ENCODE results near the gene TFPI.
"Not testable (repeated sequence)": the region's sequence is repeated elsewhere in the genome, so short reads cannot be mapped to it uniquely, and the experiment has no call there.

Gene TFPI

GRCh38 chr2:187523325-187523724 lies 30.9 kb downstream of the TFPI start:
- no peaks in the 10 kb centered on the region for H3K4me1 ChIP-seq (ENCODE audit: insufficient read depth, low read length)
- H3K27ac ChIP-seq (ENCODE audit: low read depth, low read length), result no peak overlapping the region
- no peaks in the 10 kb centered on the region for H3K9me3 ChIP-seq (ENCODE audit: low read length)
- no peak overlapping the region for H3K9ac ChIP-seq (ENCODE audit: low read length)
- no peak overlapping the region for H3K4me3 ChIP-seq (ENCODE audit: low read depth in 1 of 2, low read length in 2 of 2)
- no peaks in the 10 kb centered on the region for H3K27me3 ChIP-seq (ENCODE audit: control insufficient read depth in 1 of 2, insufficient read depth in 2 of 2, low read length in 2 of 2)
- peaks cover 6% of the 10 kb centered on the region for H3K36me3 ChIP-seq (ENCODE audit: insufficient read depth, low read length)

DNA sequence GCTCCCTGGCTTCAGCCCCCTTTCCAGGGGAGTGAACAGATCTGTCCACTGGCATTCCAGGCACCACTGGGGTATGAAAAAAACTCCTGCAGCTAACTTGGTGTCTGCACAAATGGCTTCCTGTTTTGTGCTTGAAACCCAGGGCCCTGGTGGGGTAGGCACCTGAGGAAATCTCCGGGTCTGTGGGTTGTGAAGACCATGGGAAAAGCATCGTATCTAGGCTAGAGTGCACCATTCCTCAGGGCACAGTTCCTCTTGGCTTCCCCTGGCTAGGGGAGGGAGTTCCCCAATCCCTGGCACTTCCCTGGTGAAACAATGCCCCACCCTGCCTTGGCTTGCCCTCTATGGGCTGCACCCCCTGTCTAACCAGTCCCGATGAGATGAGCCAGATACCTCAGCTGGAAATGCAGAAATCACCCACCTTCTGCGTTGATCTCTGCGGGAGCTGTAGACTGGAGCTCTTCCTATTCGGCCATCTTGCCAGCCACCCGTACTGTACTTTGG lies 34.1 kb downstream of the TFPI start:
- Histone ChIP-seq H3K27me3 (ENCODE audit: control insufficient read depth in 1 of 2, insufficient read depth in 2 of 2, low read length in 2 of 2) (no peaks in the 10 kb centered on the region), H3K4me3 (ENCODE audit: low read depth in 1 of 2, low read length in 2 of 2) (no peak overlapping the region), H3K9ac (ENCODE audit: low read length) (no peak overlapping the region), H3K36me3 (ENCODE audit: insufficient read depth, low read length) (peaks cover 6% of the 10 kb centered on the region), H3K4me1 (ENCODE audit: insufficient read depth, low read length) (no peaks in the 10 kb centered on the region), H3K27ac (ENCODE audit: low read depth, low read length) (no peak overlapping the region), H3K9me3 (ENCODE audit: low read length) (no peaks in the 10 kb centered on the region)

DNA sequence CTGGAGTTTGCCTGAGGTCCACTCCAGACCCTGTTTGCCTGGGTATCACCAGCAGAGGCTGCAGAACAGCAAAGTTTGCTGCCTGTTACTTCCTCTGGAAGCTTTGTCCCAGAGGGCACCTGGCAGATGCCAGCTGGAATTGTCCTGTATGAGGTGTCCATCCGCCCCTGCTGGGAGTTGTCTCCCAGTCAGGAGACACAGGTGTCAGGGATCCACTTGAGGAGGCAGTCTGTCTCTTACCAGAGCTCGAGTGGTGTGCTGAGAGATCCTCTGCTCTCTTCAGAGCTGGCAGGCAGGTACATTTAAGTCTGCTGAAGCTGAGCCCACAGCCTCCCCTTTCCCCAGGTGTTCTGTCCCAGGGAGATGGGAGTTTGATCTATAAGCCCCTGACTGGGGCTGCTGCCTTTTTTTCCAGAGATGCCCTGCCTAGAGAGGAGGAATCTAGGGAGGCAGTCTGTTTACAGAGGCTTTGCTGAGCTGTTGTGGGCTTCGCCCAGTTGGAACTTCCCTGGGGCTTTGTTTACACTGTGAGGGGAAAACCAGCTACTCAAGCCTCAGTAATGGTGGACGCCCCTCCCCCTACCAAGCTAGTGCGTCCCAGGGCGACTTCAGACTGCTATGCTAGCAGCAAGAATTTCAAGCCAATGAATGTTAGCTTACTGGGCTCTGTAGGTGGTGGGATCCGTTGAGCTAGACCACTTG lies 34.7 kb downstream of the TFPI start:
- peaks cover 6% of the 10 kb centered on the region for H3K36me3 ChIP-seq (ENCODE audit: insufficient read depth, low read length)
- no peaks in the 10 kb centered on the region for H3K4me1 ChIP-seq (ENCODE audit: insufficient read depth, low read length)
- no peaks in the 10 kb centered on the region for H3K27me3 ChIP-seq (ENCODE audit: control insufficient read depth in 1 of 2, insufficient read depth in 2 of 2, low read length in 2 of 2)
- H3K27ac ChIP-seq (ENCODE audit: low read depth, low read length), result no peak overlapping the region
- H3K9ac ChIP-seq (ENCODE audit: low read length), result no peak overlapping the region
- no peak overlapping the region for H3K4me3 ChIP-seq (ENCODE audit: low read depth in 1 of 2, low read length in 2 of 2)
- H3K9me3 ChIP-seq (ENCODE audit: low read length), result no peaks in the 10 kb centered on the region

DNA sequence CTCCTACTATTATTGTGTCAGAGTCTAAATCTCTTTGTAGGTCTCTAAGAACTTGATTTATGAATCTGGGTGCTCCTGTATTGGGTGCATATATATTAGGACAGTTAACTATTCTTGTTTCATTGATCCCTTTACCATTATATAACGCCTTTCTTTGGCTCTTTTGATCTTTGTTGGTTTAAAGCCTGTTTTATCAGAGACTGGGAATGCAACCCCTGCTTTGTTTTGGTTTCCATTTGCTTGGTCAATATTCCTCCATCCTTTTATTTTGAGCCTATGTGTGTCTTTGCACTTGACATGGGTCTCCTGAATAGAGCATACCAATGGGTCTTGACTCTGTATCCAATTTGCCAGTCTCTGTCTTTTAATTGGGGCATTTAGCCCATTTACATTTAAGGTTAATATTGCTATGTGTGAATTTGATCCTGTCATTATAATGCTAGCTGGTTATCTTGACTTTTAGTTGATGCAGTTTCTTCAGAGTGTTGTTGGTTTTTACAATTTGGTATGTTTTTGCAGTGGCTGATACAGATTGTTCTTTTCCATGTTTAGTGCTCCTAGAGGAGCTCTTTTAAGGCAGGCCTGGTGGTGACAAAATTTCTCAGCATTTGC lies 36.4 kb downstream of the TFPI start:
- H3K4me3 ChIP-seq (ENCODE audit: low read depth in 1 of 2, low read length in 2 of 2); H3K36me3 ChIP-seq (ENCODE audit: insufficient read depth, low read length); H3K27me3 ChIP-seq (ENCODE audit: control insufficient read depth in 1 of 2, insufficient read depth in 2 of 2, low read length in 2 of 2); H3K27ac ChIP-seq (ENCODE audit: low read depth, low read length); H3K9me3 ChIP-seq (ENCODE audit: low read length); H3K4me1 ChIP-seq (ENCODE audit: insufficient read depth, low read length); H3K9ac ChIP-seq (ENCODE audit: low read length): not testable (repeated sequence)

DNA sequence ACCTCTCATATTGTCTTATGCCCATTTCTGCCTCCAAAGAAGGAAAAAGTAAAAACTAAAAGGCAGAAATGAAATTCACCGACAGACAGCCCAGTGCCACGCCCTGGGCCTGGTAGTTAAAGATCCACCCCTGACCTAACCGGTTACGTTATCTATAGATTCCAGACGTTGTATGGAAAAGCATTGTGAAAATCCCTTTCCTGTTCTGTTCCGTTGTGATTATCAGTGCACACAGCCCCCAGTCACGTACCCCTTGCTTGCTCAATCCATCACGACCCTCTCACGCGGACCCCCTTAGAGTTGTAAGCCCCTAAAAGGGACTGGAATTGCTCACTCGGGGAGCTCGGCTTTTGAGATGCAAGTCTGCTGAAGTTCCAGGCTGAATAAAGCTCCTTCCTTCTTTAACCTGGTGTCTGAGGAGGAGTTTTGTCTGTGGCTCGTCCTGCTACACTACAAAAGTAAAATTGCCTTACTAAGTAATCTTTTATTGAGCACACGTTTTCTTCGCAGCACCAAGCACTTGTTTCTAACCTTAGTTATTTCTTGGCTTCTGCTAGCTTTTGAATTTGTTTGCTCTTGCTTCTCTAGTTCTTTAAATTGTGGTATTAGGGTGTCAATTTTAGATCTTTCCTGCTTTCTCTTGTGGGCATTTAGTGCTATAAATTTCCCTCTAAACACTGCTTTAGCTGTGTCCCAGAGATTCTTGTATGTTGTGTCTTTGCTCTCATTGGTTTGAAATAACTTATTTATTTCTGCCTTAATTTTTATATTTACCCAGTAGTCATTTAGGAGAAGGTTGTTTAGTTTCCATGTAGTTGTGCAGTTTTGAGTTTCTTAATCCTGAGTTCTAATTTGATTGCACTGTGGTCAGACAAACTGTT lies 37.4 kb downstream of the TFPI start:
- not testable (repeated sequence) for H3K27ac ChIP-seq (ENCODE audit: low read depth, low read length); H3K9me3 ChIP-seq (ENCODE audit: low read length); H3K4me1 ChIP-seq (ENCODE audit: insufficient read depth, low read length); H3K36me3 ChIP-seq (ENCODE audit: insufficient read depth, low read length); H3K9ac ChIP-seq (ENCODE audit: low read length); H3K4me3 ChIP-seq (ENCODE audit: low read depth in 1 of 2, low read length in 2 of 2); H3K27me3 ChIP-seq (ENCODE audit: control insufficient read depth in 1 of 2, insufficient read depth in 2 of 2, low read length in 2 of 2)

DNA sequence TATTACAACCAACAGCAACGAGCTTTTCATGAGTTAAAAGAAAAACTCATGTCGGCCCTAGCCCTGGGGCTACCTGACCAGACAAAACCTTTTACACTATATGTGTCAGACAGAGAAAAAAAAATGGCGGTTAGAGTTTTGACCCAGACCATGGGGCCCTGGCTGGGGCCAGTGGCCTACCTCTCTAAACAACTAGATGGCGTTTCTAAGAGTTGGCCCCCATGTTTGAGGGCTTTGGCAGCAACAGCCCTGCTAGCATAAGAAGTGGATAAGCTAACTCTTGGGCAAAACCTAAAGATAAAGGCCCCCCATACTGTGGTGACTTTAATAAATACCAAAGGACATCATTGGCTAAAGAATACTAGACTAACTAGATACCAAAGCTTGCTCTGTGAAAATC lies 39.3 kb downstream of the TFPI start:
- H3K4me3 ChIP-seq (ENCODE audit: low read depth in 1 of 2, low read length in 2 of 2), result no peak overlapping the region
- H3K36me3 ChIP-seq (ENCODE audit: insufficient read depth, low read length), result peaks cover 1% of the 10 kb centered on the region
- no peaks in the 10 kb centered on the region for H3K4me1 ChIP-seq (ENCODE audit: insufficient read depth, low read length)
- no peaks in the 10 kb centered on the region for H3K27me3 ChIP-seq (ENCODE audit: control insufficient read depth in 1 of 2, insufficient read depth in 2 of 2, low read length in 2 of 2)
- H3K27ac ChIP-seq (ENCODE audit: low read depth, low read length), result no peak overlapping the region
- H3K9ac ChIP-seq (ENCODE audit: low read length), result no peak overlapping the region
- H3K9me3 ChIP-seq (ENCODE audit: low read length), result no peaks in the 10 kb centered on the region

DNA sequence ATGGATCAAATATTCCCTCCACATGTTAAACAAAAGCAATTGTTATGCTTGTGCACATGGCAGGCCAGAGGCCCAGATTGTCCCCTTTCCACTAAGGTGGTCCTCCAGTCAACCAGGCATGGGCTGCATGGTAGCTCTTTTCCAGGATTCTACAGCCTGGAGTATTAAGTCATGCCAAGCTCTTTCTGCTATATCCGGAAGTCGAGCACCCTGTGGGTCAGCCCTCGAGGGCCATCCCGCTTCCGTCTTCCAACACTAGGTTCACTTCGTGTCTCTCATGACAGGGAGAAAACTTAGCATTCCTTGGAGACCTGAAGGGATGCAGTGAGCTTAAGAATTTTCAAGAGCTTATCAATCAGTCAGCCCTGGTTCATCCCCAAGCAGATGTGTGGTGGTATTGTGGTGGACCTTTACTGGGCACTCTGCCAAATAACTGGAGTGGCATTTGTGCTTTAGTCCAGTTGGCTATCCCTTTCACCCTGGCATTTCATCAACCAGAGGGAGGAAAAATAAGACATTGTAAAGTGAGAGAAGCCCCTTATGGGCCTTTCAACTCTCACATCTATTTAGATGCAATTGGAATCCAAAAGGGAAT lies 39.9 kb downstream of the TFPI start:
- H3K4me3 ChIP-seq (ENCODE audit: low read depth in 1 of 2, low read length in 2 of 2); H3K27ac ChIP-seq (ENCODE audit: low read depth, low read length); H3K36me3 ChIP-seq (ENCODE audit: insufficient read depth, low read length); H3K9me3 ChIP-seq (ENCODE audit: low read length); H3K4me1 ChIP-seq (ENCODE audit: insufficient read depth, low read length); H3K9ac ChIP-seq (ENCODE audit: low read length); H3K27me3 ChIP-seq (ENCODE audit: control insufficient read depth in 1 of 2, insufficient read depth in 2 of 2, low read length in 2 of 2): not testable (repeated sequence)

- not testable (repeated sequence) for H3K27ac ChIP-seq (ENCODE audit: low read depth, low read length); H3K9ac ChIP-seq (ENCODE audit: low read length); H3K9me3 ChIP-seq (ENCODE audit: low read length); H3K27me3 ChIP-seq (ENCODE audit: control insufficient read depth in 1 of 2, insufficient read depth in 2 of 2, low read length in 2 of 2); H3K4me1 ChIP-seq (ENCODE audit: insufficient read depth, low read length); H3K36me3 ChIP-seq (ENCODE audit: insufficient read depth, low read length); H3K4me3 ChIP-seq (ENCODE audit: low read depth in 1 of 2, low read length in 2 of 2)
Observed at GRCh38 chr2:187513460-187514234, 40.6 kb downstream of the TFPI start.

DNA sequence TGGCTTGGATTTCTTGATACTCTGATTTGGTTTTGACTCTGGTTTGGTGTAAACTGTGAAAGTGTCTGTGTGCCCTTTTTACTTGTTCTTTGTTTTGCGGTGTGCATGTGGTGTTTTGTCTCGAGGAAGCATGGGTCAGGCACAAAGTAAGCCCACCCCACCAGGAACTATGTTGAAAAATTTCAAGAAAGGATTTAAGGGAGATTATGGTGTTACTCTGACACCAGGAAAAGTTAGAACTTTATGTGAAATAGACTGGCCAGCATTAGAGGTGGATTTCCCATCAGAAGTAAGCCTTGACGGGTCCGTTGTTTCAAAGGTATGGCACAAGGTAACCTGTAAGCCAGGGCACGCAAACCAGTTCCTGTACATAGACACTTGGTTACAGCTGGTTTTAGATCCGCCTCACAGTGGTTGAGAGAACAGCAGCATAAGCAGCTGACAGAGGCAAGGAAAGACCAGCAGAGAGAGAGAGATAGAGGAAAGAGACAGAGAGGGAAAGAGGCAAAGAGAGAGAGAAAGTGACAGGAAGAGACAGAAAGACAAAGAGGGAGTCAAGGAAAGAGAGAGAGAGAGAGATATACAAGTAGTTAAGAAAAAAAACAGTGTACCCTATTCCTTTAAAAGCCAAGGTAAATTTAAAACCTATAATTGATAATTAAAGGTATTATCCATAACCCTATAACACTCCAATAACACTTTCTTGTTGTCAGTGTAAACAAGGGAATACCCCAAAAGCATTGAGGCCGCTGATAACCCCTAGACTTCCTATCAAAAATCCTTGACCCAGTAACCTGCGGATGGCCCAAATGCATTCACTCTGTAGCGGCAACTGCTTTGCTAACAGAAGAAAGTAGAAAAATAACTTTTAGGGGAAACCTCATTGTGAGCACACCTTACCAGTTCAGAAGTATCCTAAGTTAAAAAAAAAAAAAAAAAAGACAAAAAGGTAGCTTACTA lies 42.6 kb downstream of the TFPI start:
- Histone ChIP-seq H3K9me3 (ENCODE audit: low read length) (no peaks in the 10 kb centered on the region), H3K36me3 (ENCODE audit: insufficient read depth, low read length) (no peaks in the 10 kb centered on the region), H3K9ac (ENCODE audit: low read length) (no peak overlapping the region), H3K27me3 (ENCODE audit: control insufficient read depth in 1 of 2, insufficient read depth in 2 of 2, low read length in 2 of 2) (no peaks in the 10 kb centered on the region), H3K4me1 (ENCODE audit: insufficient read depth, low read length) (no peaks in the 10 kb centered on the region), H3K4me3 (ENCODE audit: low read depth in 1 of 2, low read length in 2 of 2) (no peak overlapping the region), H3K27ac (ENCODE audit: low read depth, low read length) (no peak overlapping the region)
